ENCODE measurements around the gene CXCL13. TPM values are rescaled to one million over a fixed set of nuclear protein-coding genes. Genes with fewer than 3 reads are reported as not detected.

The CXCL13 gene
- total RNA-seq, 1 experiment from 2014 or later: not detected

DNA sequence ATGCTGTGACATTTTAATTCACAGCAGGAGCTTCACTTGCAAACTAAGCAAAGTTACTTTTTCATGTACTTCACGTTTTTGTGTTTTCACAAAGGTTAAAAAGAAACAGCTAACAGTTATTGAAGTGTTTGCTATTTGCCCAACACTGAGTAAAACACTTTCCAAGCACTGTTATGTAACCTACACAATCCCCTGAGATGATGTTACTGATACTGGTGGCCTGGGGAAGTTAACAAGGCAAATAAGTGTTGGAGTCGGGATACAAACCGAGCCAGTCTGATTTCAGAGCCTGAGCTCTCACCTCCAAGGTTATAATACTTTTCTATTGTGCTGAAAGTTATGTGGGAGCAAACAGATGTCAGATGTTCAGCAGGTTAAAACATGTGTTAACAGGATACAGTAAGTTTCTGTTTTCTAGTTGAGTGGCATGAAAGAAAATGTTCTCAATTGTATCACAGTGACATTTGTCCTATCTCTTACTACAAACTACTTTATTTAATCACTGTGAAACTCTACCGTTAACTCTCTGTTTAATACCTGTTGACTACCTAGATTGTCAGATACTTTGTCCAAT is 3.9 kb upstream of the CXCL13 start:
- DNase-seq (ENCODE audit: low spot score): no peak
- no peaks in the 10 kb centered on the region for H3K36me3 Mint-ChIP-seq
- H3K4me1 Mint-ChIP-seq: no peaks in the 10 kb centered on the region
- TF ChIP-seq, protein P1, sequence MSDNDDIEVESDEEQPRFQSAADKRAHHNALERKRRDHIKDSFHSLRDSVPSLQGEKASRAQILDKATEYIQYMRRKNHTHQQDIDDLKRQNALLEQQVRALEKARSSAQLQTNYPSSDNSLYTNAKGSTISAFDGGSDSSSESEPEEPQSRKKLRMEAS (CRISPR knock-in tag; IDR thresholded peaks at IDR 0.05): no peak
- TF ChIP-seq GABPB1 (CRISPR knock-in tag; IDR thresholded peaks at IDR 0.05) (no peak), NR3C1 (CRISPR knock-in tag; conservative IDR thresholded peaks at IDR 0.05; ENCODE audit: low read depth) (no peak), NFE2L1 (CRISPR knock-in tag; IDR thresholded peaks at IDR 0.05) (no peak), RELA (CRISPR knock-in tag; IDR thresholded peaks at IDR 0.05; ENCODE audit: borderline replicate concordance) (no peak), HMGA2 (CRISPR knock-in tag; IDR thresholded peaks at IDR 0.05) (no peak)
- TF ChIP-seq, protein P2, sequence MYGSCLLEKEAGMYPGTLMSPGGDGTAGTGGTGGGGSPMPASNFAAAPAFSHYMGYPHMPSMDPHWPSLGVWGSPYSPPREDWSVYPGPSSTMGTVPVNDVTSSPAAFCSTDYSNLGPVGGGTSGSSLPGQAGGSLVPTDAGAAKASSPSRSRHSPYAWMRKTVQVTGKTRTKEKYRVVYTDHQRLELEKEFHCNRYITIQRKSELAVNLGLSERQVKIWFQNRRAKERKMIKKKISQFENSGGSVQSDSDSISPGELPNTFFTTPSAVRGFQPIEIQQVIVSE (CRISPR knock-in tag; IDR thresholded peaks at IDR 0.05; ENCODE audit: borderline replicate concordance): no peak
- TF ChIP-seq, protein P3, sequence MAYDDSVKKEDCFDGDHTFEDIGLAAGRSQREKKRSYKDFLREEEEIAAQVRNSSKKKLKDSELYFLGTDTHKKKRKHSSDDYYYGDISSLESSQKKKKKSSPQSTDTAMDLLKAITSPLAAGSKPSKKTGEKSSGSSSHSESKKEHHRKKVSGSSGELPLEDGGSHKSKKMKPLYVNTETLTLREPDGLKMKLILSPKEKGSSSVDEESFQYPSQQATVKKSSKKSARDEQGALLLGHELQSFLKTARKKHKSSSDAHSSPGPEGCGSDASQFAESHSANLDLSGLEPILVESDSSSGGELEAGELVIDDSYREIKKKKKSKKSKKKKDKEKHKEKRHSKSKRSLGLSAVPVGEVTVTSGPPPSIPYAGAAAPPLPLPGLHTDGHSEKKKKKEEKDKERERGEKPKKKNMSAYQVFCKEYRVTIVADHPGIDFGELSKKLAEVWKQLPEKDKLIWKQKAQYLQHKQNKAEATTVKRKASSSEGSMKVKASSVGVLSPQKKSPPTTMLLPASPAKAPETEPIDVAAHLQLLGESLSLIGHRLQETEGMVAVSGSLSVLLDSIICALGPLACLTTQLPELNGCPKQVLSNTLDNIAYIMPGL (CRISPR knock-in tag; IDR thresholded peaks at IDR 0.05): no peak
- TF ChIP-seq, protein P4, sequence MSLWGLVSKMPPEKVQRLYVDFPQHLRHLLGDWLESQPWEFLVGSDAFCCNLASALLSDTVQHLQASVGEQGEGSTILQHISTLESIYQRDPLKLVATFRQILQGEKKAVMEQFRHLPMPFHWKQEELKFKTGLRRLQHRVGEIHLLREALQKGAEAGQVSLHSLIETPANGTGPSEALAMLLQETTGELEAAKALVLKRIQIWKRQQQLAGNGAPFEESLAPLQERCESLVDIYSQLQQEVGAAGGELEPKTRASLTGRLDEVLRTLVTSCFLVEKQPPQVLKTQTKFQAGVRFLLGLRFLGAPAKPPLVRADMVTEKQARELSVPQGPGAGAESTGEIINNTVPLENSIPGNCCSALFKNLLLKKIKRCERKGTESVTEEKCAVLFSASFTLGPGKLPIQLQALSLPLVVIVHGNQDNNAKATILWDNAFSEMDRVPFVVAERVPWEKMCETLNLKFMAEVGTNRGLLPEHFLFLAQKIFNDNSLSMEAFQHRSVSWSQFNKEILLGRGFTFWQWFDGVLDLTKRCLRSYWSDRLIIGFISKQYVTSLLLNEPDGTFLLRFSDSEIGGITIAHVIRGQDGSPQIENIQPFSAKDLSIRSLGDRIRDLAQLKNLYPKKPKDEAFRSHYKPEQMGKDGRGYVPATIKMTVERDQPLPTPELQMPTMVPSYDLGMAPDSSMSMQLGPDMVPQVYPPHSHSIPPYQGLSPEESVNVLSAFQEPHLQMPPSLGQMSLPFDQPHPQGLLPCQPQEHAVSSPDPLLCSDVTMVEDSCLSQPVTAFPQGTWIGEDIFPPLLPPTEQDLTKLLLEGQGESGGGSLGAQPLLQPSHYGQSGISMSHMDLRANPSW (CRISPR knock-in tag; conservative IDR thresholded peaks at IDR 0.05; ENCODE audit: low read depth): no peak
- TF ChIP-seq, protein P5, sequence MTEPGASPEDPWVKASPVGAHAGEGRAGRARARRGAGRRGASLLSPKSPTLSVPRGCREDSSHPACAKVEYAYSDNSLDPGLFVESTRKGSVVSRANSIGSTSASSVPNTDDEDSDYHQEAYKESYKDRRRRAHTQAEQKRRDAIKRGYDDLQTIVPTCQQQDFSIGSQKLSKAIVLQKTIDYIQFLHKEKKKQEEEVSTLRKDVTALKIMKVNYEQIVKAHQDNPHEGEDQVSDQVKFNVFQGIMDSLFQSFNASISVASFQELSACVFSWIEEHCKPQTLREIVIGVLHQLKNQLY (CRISPR knock-in tag; IDR thresholded peaks at IDR 0.05): no peak
- TF ChIP-seq, protein P6, sequence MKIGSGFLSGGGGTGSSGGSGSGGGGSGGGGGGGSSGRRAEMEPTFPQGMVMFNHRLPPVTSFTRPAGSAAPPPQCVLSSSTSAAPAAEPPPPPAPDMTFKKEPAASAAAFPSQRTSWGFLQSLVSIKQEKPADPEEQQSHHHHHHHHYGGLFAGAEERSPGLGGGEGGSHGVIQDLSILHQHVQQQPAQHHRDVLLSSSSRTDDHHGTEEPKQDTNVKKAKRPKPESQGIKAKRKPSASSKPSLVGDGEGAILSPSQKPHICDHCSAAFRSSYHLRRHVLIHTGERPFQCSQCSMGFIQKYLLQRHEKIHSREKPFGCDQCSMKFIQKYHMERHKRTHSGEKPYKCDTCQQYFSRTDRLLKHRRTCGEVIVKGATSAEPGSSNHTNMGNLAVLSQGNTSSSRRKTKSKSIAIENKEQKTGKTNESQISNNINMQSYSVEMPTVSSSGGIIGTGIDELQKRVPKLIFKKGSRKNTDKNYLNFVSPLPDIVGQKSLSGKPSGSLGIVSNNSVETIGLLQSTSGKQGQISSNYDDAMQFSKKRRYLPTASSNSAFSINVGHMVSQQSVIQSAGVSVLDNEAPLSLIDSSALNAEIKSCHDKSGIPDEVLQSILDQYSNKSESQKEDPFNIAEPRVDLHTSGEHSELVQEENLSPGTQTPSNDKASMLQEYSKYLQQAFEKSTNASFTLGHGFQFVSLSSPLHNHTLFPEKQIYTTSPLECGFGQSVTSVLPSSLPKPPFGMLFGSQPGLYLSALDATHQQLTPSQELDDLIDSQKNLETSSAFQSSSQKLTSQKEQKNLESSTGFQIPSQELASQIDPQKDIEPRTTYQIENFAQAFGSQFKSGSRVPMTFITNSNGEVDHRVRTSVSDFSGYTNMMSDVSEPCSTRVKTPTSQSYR (CRISPR knock-in tag; IDR thresholded peaks at IDR 0.05): no peak
- ChIA-PET POLR2A (no interaction called here), CTCF (interaction anchor here (0.6 to 2.5 kb wide), 19 partner anchors 8 to 243 kb away, joined by 3 to 26 read pairs (median 5); no protein-coding TSS in a partner anchor)
- no peak overlapping the region for H3K27ac Mint-ChIP-seq
- peaks cover 3% of the 10 kb centered on the region; the same call in 1 of the 2 replicates for H3K9me3 Mint-ChIP-seq
- no peak overlapping the region for H3K4me3 Mint-ChIP-seq
- no peak for ATAC-seq
- H3K27me3 Mint-ChIP-seq (ENCODE audit: low read depth): no peaks in the 10 kb centered on the region

DNA sequence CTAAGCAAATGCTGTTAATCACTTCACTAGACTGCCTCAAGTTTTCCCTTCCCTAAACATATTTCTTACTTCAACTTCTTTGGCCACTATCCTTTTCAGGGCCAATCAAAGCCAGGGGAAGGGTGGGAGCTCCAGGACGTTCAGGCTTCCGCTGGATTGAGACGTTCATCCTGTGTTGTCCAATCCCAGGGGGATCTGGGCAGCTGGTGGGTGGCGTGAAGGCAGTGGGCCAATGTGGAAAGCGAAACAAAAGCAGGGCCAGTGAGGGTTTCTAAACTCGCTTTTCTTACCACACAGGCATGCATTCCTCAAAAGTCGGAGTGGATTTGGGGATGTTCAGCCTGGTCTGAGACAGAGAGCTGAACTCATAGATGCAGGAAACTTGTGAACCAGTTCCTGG is 7.6 kb downstream of the CXCL13 start:
- H3K27ac Mint-ChIP-seq: no peak overlapping the region
- POLR2A ChIA-PET: no interaction called here
- no peak for TF ChIP-seq SMAD3 (CRISPR knock-in tag; IDR thresholded peaks at IDR 0.05; ENCODE audit: borderline replicate concordance)
- no peak for TF ChIP-seq ATF1 (CRISPR knock-in tag; IDR thresholded peaks at IDR 0.05)
- H3K4me1 Mint-ChIP-seq: no peaks in the 10 kb centered on the region
- CTCF ChIA-PET: interaction anchor here (2.3 kb wide), 1 partner anchor 12 kb away, joined by 14 read pairs; no protein-coding TSS in a partner anchor
- DNase-seq (ENCODE audit: low spot score): no peak
- H3K9me3 Mint-ChIP-seq: no peaks in the 10 kb centered on the region; the same call in 1 of the 2 replicates
- no peaks in the 10 kb centered on the region for H3K27me3 Mint-ChIP-seq (ENCODE audit: low read depth)
- H3K4me3 Mint-ChIP-seq: no peak overlapping the region
- ATAC-seq: no peak
- no peaks in the 10 kb centered on the region for H3K36me3 Mint-ChIP-seq
